ENCODE results near the gene NBEA. TPM values are rescaled to one million over a fixed set of nuclear protein-coding genes. Genes with fewer than 3 reads are reported as not detected.
"Not testable (repeated sequence)": the region's sequence is repeated elsewhere in the genome, so short reads cannot be mapped to it uniquely, and the experiment has no call there.

Gene NBEA
- total RNA-seq, 1 experiment from 2014 or later: not detected

DNA sequence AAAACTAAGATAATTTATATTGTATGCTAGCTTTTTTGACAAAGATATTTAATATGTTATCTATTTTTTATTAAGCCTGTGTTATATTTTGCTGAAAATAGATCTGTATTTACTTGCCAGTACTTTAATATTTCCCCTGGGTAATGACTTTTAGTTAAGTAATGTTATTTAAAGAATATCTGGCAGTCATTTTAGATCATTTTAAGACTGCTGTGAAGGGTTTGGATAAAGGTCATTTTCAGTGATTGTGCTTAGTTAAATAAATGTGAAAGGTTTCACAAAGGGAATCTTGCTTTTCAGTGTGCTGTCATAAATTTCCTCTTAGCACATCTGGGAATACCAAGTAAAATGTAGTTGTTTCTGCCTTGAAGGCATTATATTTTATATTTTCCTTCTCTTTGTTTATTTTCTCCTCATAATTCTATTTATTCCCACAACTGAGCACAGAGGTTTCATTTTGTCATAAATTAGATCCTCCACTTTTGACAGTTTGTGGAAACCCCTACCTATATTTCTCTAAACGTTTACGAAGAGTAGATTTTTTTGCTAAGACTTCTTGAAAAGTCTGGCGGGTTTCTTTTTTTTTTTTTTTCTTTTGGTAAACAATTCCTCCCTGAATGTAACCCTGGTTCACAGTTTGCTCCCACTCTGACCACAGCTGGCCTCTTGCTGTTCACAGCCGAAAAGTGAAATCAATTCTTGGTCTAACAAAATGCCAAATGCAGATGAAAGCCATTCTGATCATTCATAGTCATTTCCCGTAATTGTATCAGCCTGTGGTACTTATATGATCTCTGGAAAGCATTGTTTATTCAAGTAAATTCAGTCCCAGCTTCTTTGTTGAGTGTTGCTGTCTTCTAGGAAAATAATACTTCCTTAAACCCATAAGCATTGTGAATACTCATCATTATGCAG is 446.6 kb downstream of the NBEA start:
- no peak for DNase-seq (ENCODE audit: low spot score)

DNA sequence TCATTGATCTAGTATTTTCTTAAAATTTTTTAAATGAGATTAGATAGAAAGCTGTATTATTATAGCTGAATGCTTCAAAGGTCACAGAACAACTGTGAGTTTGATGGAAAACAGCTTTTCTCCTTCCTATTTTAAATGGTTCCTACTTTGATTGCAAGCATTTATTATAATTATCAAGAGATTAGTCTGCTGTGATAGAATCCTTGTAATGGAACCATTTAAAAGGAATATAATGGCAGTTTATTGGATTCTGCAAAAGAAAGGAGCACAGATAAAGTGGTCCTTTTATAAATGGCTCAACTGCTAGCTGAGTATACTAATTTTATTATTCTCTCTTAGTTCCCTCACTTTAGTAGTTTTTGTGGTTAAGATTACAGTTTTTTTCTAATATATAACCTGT is 447.5 kb downstream of the NBEA start:
- DNase-seq (ENCODE audit: low spot score): no peak

DNA sequence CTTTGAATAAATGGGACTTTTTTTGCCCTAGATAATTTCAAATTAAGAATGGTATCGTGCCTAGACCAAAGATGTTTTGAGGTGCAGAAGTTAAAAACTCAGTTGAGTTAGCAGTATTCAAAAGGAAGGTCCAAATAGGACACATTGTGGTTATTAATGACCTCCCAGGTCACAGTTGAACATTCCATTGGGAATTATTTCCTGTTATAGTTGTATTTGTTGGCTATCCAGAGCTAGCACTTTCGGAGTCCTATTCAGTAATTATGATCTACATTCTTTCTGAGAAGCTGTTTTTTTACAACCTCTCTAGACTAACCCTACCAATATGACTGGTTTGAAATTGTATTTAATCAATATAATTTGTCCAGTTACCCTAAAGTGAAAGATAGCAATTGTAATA is 450.7 kb downstream of the NBEA start:
- no peak for DNase-seq (ENCODE audit: low spot score)

DNA sequence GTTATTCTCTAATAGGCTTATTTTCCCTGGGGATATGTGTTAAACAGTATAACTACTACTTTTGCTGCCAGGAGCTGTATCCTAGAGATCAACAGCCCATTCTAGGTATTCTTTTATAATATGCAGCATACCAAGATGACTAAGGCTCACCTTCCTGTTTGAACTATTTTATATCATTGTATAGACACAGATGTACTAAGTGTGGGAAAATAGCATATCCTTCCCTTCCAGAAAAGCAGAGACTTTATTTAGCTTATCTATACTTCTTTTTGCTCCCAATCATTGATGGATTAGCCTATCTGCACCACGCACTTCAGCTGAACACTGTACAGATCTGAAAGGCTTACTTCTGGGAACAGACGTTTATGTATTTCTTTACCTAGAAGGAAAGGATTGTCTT is 451.8 kb downstream of the NBEA start:
- no peak for DNase-seq (ENCODE audit: low spot score)

DNA sequence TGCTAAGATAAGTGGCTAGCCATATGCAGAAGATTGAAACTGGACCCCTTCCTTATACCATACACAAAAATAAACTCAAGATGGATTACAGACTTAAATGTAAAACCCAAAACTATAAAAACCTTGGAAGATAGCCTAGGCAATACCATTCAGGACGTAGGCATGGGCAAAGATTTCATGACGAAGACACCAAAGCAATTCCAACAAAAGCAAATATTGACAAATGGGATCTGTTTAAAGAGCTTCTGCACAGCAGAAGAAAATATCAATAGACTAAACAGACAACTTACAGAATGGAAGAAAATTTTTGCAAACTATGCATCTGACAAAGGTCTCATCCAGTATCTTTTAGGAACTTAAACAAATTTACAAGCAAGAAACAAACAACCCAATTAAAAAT is 466.2 kb downstream of the NBEA start:
- DNase-seq (ENCODE audit: low spot score): not testable (repeated sequence)

DNA sequence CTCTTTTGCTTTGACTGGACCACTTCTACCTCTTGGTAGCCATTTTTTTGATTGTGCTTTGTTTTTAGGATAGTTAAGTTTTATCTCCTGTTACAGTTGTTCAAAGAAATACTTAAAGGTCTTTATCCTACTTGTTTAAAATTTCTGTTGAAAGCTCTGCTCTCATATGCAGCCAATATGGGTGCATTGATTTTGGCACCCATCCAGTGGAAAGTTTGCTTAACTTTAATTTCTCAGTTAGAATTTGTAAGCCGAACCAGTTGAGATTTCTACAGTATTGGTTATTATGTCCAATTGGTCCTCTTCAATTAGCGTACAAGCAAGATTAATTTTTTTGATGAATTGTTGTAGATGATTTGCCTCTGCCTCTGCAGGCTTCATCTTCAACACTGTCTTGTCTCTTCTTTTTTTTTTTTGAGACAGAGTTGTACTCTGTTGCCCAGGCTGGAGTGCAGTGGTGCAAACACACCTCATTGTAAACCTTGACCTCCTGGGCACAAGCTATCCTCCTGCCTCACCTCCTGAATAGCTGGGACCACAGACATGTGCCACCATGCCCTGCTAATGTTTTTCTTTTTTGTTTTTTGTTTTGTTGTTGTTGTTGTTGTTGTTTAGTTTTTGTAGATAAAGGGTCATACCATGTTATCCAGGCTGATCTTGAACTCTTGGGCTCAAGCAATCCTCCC is 469.1 kb downstream of the NBEA start:
- no peak for DNase-seq (ENCODE audit: low spot score)

DNA sequence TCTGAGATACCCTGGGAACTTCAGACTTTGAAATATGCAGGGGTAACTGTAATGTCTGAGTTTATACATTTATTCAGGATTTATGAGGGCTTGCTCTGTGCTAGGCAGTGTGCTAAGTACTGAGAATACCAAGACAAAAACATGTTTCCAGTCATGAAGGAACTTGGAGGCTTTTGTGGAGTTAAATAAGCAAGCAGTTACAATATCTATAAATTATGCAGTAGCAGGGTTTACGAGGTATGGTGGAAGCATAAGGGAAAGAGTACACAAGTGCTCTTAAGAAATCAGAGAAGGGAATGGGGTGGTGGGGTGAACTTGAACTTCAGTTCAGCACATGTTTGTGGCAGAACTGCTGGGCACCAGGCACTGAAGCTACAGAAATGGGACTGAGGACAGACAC is 506.4 kb downstream of the NBEA start:
- DNase-seq (ENCODE audit: low spot score): no peak

DNA sequence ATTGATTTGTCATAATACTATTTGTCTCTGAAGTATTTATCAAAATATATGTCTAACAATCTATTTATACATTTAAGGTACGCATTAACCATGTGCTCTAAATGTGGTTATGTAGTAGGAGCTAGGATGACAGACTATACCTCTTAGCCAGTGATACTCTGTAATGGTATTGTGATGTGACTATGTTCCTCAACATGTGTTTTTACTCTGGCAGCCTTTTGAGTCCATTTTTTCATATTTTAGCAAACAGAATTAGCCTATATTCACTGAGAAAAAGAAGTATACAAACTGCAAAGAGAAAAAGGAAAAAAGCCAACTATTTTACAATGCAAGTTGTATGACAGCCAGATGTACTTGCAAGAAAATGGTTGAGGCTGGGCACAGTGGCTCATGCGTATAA is 507.8 kb downstream of the NBEA start:
- DNase-seq (ENCODE audit: low spot score): no peak

DNA sequence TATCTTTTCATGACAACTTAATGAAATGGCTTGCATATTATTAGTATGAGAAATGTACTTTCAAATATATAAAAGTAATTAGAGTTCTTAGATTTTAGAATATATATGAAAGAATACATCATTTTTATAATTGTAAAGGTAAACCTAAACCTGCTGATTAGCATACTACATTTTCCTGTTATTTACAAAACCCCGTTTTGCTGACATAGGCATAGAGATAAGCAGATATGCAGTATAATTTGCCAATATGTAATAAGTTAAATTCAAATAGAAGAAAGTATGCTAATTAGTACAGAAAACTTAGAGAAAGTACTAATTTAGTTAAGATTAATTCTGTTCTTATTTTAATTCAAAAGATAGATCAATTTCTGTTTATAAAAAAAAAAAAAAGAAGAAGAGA is 513.0 kb downstream of the NBEA start:
- DNase-seq (ENCODE audit: low spot score): no peak

DNA sequence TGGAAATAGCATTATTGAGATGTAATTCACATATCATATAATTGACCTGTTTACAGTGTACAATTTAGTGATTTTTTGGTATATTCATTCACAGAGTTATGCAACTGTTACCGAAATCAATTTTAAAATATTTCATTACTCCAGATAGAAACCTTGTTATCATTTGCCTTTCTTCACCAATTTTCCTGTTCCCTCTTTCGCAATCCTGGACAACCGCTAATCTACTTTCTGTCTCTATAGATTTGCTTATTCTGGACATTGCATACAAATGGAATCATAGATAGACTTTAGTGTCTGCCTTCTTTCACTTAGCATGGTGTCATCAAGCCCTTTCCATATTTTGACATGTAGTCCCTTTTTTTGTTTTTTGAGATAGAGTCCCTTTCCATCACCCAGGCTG is 515.2 kb downstream of the NBEA start:
- no peak for DNase-seq (ENCODE audit: low spot score)

DNA sequence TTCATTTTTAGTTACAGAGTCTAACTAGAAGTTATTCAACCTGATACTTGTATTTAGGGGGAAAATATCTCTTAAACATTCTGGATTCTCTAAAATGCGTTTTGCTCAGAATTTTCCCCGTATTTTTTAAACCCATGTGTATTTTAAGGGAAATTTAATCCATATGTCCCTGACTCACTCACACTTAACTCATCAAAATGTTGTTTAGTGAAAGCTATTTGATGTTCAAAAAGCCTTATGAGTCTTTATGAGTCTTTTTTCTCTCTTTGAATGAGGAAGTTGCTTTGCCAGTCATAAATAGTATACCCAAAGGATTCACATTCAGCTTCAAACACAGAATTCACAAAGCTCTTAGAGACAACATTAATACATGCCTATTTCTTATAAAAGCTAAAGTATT is 518.0 kb downstream of the NBEA start:
- DNase-seq (ENCODE audit: low spot score): no peak

DNA sequence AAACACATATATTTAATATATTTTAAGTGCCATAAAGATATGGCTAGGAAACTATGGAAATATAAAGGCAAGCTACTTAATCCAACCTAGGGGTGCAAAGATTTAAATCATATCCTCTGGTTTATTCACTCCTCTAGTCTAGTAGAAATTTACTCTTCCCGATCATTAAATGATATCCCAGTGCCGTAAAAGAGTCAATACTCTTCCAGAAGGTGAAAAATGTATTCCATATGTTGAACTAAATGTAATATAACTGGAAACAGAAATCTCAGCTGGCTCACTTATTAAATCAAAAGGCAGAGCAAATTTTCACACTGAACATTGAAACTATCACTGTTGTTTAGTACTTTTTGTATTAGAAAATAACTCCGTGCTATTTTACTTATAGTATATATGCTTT is 523.3 kb downstream of the NBEA start:
- DNase-seq (ENCODE audit: low spot score): no peak

DNA sequence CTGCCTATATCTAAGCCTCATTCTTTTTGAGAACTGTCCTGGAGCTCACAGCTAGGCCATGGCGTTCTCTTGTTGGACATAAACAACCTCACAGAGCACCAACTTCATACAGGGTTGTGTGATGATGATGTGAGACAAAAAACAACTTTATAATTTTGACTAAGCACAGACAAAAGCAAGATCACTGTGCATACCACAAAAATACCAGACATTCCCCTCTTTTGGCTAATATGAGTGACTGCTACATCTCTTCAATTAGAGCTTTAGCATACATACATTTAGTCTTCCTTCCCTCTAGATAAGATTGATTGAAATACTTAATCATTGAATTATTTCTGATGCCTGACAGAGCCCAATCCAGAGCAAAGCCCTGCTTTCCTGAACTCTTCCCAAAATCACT is 526.1 kb downstream of the NBEA start:
- no peak for DNase-seq (ENCODE audit: low spot score)

DNA sequence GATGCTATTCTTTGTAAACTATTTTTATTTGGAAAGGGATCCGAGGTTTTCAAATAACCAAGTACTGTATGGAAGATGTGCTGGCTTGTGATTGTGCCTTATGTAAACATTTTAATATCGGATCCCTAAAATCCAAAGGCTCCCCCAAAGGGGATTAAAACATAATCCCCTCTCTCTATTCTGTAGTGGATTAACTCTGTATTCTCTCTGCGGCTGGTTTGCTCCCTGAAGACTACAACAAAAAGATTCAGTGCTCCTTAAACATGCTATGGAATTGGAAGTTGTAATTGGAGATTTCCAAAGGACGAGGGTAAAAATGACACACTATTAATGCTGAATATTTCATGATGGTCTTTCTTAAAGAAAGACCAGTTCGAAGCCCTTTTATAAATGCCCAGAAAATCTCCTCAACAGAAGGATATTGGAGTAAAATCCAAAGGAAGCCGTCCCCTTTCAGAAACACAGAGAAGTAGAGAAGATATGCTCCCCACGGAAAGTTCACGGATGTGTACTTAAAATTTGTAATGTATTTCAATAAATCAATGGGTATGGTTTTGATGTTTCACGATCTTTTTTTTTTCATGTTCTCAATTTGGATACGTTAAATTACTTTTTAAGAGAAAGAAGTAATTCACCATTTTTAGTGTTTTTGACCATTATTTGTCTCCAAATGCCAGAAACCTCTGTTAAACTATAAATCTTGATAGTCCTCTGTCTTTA is 527.9 kb downstream of the NBEA start:
- DNase-seq (ENCODE audit: low spot score): no peak

DNA sequence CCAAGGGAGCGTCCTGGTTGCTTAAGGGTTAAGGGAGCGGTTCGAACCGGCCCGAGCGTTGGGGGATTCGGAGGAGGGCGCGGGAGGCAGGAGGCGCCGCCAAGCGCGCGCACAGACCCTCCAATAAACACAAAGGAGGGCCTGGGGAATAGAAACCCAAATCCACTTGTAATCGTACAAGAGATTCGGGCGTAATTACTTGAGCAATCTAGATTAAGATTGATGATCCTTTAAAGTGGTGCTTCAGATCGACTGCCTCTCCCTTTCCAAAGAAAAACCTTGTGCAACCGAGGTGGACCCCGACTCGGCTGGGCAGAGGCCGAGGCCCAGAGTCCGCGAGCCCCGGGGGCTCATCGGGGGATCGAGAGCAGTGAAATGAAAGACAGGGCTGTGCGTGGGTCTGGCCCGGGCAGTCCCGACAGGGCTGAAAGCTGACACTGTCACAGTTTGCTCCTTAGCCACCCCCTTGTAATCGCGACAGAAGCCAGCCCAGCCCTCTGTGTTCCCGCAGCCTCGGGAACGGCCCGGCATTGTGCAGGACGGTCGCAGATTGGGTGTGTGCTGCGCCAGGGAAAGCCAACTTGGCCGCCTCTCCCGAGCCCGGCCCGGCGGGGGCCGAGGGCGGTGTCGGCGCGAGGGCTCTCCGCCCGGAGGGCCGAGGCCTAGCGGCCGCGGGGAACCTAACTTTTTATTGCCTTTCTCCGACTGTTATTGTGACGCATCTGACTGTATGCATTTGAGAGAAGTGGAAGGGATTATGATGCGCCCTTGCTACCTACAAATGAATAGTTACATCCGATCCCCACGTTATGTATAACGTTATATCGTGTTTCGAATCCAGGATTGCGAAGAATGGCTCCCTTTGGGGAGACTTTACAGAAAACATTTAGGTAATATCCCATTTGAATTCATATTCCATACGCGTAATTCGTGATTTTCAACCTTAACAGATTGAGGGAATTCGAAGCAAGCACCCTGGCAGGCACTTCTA is 528.9 kb downstream of the NBEA start:
- DNase-seq (ENCODE audit: low spot score): no peak

DNA sequence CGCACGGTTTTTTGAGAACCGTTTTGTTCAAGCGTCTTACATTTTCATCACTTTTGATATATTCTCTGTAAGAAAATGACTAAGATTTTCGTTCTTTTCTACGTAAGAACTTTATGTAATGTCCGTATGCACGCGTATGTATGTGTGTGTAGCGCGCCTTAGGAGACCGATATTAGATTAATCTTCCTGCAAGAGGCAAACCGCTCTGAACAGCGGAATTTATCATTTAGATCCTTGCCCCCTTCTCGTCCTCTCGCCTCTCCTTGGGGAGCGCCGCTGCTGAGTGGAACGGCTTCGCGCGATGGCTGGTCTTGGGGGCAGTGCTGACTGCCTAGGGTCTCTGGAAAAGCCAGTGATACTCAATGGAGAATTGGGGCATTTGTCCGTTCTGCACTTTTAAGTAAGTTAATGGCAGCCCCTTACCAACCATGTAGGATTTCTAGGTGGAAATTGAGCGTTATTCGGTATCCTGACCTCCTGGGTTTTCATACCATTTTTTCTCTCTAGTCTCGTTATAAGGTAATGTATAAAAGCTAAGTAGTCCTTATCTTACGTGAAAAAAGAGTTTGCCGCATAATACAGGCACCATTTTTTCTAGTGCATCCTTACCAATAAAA is 529.7 kb downstream of the NBEA start:
- no peak for DNase-seq (ENCODE audit: low spot score)

DNA sequence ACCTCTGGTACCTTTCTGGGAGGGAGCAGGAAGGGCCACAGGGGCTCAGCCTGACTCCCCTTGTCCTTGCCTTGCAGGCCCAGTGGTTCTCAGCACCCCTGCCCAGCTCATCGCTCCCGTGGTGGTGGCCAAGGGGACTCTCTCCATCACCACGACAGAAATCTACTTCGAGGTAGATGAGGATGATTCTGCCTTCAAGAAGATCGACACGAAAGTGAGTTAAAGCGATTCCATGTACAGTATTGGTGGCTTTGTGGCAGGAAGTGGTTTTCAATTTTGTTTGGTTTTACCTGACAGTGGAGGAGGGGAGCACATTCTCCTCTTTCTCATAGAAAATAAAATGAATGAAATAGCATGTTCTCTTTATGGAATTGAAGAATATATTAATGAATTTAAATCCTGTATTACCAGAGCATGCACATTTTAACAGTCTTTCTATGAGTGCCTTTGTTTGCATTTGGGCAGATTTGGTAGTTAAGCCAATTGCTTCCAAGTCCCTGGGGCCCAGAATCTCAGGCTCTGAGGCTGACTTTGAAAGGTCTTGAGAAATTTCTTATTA is 530.3 kb downstream of the NBEA start:
- DNase-seq (ENCODE audit: low spot score): no peak

DNA sequence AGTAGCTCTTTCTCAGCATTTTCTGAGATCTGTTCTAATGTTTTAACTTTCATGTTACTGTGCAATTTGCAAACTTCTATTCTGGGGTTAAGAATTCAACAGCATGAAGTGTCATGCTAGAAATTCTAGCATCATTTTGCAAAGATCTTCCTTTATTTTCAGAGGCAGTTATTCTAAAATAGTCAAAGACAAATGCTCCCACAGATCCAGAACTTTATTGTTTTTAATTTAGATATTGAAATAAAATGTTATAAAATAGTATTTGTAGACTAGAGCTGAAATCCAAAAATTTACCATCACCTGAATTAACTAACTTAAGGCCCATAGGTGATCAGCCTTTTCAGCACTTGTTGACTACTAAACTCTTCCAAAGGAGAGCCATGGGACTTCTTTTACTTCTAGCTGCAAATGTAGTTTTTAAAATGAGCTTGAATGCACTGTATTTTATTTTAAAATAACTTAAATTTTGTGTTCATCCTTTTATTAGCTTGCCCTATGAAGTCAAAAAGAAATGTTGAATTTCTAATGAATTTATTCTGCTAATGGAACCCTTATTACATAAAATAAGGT is 531.2 kb downstream of the NBEA start:
- no peak for DNase-seq (ENCODE audit: low spot score)

DNA sequence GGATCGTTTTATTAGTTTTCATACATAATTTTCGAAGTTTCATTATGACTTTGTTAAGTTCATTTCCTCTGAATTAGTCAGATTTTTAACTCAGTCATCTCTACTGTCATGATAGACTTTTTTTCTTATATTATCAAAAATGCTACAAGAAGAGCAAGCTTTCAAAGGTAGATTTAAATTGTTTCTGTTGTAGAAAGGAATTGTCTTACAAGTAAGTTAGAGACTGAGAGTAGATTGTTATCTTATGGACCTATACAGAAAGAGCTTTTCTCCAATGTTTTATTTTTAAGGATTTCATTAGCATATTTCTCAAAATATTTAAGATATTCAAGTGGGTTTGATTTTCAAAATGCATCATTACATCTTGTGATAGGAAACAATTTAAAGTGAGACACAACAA is 531.7 kb downstream of the NBEA start:
- no peak for DNase-seq (ENCODE audit: low spot score)
